AG08396 (cell line): ENCODE results near the gene PRKAG3.

Experiments used
- DNase-seq: peaks from one replicate; pipeline ENCODE4 v3.0.0; 2012; ENCODE audit warnings: low spot score, mixed read lengths

Gene PRKAG3

DNA sequence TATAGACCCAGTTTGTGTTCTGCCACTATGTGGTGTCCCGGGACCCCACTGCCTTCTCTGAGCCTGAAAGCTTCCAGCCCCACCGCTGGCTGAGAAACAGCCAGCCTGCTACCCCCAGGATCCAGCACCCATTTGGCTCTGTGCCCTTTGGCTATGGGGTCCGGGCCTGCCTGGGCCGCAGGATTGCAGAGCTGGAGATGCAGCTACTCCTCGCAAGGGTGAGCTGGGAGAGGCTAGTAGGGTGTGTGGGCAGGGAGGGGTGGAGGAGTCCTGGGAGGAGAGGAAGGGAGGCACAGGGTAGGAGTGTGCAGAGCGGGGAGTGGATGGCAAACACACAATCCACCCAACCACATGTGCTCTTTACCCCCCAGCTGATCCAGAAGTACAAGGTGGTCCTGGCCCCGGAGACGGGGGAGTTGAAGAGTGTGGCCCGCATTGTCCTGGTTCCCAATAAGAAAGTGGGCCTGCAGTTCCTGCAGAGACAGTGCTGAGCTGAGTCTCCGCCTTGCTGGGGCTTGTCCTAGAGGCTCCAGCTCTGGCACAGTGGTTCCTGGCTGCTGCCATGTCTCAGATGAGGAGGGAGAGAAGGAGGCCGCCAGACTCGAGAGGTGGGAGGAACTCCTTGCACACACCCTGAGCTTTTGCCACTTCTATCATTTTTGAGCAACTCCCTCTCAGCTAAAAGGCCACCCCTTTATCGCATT, 16.9 kb downstream of the PRKAG3 start:
- DNase-seq, result no peak

DNA sequence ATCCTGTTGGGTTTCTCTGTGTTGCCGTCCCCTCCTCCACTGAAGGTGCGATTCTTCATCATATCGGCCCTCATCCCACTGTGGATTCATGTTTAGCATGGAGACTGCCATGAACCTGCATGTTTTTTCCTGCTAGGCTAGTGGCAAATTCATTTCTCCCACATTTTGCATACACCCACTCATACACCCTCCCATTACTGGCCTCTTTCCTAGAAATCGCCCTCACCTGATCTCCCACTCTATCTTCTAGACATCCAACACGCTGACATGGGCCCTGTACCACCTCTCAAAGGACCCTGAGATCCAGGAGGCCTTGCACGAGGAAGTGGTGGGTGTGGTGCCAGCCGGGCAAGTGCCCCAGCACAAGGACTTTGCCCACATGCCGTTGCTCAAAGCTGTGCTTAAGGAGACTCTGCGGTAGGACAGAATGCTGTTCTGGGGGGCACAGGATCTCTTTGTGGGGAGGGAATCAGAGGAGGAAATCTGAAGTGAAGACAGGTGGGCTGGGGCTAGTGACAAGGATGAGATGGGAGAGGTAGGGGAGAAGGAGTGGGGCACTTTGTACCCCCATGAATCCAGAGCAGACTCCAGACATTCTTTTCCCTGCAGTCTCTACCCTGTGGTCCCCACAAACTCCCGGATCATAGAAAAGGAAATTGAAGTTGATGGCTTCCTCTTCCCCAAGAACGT, 17.7 kb downstream of the PRKAG3 start:
- DNase-seq, result no peak

DNA sequence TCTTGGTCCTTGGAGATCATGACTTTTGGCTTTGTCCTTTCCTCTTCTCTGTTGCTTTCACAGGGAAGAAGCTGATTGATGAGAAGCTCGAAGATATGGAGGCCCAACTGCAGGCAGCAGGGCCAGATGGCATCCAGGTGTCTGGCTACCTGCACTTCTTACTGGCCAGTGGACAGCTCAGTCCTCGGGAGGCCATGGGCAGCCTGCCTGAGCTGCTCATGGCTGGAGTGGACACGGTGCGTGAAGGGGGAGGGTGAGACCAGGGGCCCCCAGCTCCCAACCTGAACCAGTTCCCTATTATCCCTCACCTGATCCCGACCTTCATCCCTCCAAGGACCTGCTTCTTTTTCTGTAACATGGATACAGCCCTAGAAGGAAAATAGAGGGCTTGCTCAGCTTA, 18.7 kb downstream of the PRKAG3 start:
- no peak for DNase-seq

DNA sequence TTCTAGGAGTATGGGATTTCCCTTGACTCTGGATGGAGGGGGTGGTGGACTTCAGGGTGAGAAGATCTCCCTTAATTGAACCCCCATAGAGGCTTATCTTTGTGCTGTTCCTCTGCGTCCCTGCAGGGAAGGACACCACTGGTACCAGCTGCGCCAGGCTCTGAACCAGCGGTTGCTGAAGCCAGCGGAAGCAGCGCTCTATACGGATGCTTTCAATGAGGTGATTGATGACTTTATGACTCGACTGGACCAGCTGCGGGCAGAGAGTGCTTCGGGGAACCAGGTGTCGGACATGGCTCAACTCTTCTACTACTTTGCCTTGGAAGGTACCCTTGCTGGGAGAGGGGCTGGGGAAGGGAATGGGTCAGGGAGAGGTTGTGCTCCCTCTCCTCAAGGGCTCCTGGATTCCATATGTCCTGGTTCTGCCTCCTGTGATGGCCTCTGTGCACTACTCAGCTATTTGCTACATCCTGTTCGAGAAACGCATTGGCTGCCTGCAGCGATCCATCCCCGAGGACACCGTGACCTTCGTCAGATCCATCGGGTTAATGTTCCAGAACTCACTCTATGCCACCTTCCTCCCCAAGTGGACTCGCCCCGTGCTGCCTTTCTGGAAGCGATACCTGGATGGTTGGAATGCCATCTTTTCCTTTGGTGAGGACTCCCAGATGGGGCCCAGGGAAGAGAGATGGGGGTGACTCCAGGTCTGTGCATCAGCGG, 19.3 kb downstream of the PRKAG3 start:
- no peak for DNase-seq

DNA sequence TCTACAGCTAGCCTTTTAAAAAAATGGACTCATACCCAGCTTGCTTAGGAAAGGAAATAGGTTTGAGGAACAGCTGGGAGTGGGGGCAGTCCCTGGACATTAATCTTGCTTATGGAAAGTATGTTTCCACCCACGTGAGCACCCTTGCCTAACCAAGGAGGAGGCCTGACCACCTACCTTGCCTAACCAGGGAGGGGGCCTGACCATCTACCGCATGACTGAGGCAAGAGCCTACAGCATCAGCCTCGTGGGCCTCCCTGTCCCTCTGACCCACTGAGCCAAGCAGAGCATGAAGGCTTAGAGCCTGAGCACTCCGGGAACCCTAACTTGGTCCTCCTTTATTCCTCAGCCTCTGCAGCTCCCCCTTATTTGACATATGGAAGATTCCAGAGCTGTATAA, 20.2 kb downstream of the PRKAG3 start:
- DNase-seq, result no peak

DNA sequence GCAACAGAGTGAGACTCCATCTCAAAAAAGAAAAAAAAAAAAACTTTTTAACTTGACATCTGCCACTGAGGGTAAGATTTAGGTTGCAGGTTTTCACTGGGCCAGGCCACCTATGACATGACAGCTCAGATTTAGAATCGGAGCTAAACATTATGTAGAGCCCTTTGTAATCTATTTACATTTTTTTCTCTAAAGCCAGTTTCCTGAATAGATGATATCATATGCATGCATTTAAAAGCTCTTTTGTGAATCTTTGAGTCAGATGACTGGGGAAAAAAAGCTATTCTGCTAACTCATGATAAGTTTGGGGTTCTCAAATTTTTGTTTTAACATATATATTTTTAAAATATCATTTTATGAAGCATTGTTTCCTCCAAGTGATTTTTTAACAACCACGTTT, 21.3 kb downstream of the PRKAG3 start:
- no peak for DNase-seq

DNA sequence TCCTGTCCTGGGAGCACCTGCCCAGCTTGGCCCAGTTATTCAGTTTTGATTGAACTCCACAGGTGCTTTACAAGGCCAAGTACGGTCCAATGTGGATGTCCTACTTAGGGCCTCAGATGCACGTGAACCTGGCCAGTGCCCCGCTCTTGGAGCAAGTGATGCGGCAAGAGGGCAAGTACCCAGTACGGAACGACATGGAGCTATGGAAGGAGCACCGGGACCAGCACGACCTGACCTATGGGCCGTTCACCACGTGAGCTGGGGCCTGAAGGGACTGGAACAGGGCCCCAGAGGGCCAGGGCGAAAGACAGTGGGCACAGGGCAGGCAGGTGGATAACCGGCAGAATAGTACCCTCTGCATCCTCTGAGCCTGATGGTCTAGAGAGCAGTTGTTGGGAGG, 22.1 kb downstream of the PRKAG3 start:
- no peak for DNase-seq

DNA sequence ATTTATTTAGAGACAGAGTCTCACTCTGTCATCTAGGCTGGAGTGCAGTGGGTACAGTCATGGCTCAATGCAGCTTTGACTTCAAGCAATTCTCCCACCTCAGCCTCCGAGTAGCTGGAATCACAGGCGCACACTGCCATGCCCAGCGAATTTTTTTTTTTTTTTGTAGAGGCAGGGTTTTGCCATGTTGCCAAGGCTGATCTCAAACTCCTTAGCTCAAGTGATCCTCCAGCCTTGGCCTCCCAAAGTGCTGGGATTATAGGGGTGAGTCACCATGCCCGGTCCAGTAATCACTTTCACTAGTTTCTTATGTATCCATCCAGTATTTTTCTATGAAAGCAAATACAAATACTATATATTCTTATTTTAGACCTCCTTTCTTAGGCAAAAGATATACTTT, 24.0 kb downstream of the PRKAG3 start:
- DNase-seq, result no peak

DNA sequence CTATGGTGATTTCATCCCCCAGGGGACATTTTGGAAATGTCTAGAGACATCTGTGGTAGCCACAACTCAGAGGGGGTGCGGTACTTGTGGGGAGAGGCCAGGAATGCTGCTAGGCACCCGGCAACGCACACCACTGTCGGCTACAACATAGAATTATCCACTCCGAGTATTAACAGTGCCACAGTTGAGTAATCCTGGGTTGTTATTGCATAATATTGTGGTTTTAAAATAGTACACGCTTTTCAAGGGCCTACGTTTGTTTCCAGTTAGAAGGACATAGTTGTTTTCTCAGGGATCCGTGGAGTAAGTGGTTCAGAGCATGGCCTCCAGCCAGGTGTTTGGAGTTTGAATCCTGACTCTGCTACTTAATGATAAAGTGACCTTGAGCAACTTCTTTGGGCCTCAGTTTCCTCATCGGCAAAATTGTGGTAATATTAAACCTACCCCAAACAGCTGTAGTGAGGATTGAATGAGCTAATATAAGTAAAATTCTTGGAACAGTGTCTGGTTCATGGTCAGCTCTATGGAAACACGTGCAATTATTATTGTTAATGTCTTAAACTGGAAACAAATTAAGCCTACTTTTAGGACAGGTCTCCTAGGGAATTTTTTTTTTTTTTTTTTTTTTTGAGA, 25.1 kb downstream of the PRKAG3 start:
- peak; percentile 87 for DNase-seq

DNA sequence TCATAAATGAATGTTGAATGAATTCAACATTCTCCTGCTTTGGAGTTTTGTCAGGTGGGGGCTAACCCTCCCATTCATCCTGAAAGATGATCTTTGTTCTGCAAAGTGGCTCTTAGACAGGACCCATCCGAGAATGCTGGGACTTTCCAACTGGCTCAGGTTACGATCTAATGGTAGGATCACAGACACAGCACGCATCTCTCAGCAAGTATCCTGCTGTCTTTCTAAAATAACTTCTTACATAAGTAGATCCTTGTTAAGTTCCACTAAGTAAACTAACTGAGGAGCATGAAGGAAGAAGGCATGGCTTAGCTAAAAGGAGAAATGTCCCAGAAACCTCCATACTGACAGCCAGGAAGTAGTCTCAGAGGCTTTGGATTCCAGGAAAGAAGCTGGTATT, 26.0 kb downstream of the PRKAG3 start:
- peak; percentile 1 for DNase-seq

DNA sequence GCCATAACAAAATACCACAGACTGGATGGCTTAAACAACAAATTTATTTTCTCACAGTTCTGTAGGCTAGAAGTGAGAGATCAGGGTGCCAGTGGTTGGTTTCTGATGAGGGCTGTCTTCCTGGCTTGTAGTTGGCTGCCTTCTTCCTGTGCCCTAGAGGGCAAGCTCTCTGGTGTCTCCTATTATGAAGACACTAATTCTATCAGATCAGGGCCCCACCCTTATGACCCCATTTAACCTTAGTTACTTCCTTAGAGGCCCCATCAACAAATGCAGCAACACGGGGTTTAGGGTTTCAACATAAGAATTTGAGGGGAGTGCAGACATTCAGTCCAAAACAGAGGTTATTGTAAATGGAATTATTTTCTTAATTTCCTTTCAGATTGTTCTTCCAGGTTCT, 26.8 kb downstream of the PRKAG3 start:
- no peak for DNase-seq

DNA sequence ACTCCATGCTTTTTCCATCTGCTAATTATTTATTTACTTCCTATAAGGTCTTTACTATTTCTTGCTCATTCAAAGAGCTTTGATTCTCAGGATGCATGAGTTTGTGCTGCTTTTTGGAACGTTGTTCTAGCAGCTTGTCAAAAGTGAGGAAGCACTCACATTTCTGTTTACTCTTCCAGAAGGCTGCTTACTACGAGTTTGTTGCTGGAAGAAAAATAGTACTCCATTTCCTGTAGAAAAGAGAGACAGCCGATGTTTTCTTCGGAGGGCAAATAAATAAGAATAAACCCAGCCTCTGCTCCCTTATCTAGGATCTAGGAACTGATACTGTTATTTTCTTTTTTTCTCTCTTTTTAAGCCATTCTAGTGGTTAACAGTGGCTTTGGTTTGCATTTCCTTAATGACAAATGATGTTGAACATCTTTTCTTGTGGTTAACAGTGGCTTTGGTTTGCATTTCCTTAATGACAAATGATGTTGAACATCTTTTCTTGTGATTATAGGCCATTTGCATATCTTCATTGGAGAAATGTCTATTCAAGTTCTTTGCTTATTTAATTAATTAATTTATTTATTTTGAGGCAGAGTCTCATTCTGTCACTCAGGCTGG, 29.1 kb downstream of the PRKAG3 start:
- no peak for DNase-seq

DNA sequence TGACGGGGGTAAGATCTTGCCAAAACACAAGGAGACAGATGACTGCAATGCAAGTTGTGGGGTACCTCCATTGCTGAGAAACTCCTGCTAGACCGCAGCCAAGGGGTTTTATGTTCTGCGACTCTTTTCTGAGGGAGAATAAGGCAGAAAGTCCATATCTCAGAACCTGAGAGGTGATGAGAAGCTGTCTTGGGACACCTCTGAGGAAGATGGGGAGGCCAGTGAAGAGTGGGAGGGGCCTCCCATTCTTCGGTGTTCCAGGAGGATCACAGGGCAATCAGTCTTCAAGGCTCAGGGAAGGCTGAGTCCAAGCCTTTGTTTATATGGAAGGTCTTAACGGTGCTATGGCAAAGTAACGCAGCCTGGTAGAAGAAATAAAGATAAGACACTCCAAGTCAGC, 31.6 kb downstream of the PRKAG3 start:
- no peak for DNase-seq

DNA sequence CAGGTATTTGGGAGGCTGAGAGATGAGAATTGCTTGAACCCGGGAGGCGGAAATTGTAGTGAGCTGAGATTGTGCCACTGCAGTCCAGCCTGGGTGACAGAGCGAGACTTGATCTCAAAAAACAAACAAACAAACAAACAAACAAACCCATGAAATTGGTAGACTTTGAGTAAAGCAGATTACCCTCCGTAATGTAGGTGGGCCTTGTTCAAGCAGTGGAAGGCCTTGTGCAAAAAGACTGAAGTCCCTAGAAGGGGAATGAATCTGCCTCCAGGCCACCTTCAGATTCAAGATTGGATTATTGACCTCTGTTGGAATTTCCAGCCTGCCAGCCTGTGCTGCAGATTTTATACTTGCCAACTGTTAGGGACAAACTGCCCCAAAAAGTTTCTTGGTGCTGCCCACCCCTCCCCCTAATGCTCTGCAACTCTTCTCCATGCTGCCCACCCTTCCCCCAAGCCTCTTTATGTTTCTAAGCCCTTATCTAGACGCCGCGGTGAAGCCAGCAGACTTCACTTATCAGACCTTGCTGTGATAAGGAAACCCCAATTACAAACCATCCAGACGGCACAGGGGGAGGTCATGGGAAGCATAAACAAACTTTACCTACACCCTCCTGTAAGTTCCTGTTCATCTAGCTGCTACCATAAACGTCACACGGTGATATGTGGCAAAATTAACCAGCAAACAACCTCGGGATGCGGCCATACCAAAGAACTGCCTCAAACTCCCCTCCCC, 32.7 kb downstream of the PRKAG3 start:
- no peak for DNase-seq

DNA sequence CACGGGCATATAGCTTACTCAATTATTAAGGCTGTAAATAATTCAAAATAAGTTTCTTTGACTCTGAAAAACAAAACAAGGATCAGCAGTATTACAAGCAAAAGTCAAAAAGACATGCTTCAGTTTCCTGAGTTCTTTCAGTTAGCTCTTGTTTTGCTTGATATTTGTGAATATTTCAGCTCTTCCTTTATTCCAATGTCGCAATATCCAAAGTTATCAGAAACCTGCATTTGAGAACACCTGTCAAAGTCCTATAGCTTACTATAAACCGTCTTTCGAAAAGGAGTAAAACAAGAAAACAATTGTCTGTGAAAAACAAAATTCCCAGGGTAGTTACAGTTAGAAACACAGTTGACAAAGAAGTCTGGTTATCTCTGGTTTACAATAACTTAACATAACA, 34.9 kb downstream of the PRKAG3 start:
- no peak for DNase-seq

DNA sequence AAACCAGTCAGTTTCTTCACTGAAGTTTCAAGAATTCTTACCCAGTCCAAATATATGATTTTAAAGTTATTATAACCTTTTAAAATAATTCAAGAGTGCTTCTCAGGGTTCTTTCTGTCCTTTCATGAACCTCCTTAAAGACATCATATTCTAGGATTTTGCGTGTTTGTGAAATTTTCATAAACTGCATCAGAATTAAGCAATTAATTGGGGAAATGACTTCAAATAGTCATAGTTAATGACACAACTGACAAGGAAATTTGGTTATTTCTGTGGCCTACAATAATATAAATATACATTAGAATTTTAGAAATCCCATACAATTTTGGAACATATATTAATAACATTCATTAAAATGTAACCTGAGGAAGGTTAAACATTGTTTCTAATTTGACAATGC, 39.2 kb downstream of the PRKAG3 start:
- DNase-seq, result no peak

DNA sequence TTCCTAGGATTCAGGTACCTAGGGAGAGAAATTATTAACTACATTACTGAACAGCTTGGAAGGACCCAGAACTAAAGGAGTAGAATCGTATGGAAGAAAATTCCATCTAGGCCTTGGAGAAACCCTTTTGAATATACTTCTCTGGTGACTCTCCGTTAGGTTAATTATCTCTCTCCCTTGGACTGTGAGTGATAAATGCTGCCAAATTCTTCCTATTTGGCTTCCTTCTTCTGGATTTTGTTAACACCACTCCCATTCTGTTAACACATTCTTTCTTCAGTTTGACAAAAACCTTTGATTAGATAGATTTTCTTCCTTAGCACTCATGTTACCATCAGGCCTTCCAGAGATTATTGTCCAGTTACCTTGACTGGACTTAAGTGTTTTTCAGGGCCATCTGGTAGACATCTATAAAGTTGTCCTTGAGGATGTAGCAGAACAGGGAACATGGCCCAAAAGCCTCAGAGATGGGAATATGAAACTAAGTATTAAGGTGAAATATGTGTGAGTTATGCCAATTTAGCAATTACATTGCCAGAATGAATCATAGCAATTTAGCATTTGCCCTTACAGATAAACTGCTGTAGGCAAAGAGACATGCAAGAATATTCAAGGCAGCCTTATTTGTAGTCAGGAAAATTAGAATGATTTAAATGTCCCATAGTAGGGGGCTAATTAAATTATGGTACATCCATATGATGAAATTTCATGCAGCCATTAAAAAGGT, 42.9 kb downstream of the PRKAG3 start:
- no peak for DNase-seq

DNA sequence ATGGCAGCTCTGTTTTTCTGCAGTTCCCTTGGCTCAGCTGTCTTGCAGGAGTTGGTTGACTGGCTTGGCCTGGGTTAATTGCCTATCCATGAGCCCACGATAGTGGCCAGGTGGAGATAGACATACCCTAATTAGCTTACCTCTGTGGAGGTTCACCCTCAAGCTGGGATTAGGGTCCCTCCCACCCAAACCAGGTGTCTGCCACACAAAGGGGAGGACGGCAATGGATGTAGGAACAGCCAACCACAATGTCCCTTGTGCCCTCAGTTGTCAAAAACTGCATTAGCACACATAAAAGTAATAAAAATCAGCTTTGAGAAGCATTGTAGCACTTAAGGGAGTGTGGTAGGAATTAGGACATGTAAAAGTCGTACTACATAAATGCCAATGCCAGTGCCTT, 45.5 kb downstream of the PRKAG3 start:
- DNase-seq, result no peak

DNA sequence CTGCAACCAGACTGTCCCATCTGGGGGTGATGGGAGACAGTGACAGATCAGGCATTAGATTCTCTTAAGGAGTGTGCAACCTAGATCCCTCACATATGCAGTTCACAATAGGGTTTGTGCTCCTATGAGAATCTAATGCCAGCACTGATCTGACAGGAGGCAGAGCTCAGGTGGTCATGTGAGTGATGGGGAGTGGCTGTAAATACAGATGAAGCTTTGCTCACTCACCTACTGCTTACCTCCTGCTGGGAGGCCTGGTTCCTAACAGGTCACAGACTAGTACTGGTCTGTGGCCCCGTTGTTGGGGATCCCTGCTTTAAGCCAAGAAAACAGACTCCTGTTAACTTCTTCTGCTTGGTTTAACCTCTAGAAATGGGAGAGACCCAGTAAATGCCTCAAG, 46.5 kb downstream of the PRKAG3 start:
- DNase-seq, result no peak

DNA sequence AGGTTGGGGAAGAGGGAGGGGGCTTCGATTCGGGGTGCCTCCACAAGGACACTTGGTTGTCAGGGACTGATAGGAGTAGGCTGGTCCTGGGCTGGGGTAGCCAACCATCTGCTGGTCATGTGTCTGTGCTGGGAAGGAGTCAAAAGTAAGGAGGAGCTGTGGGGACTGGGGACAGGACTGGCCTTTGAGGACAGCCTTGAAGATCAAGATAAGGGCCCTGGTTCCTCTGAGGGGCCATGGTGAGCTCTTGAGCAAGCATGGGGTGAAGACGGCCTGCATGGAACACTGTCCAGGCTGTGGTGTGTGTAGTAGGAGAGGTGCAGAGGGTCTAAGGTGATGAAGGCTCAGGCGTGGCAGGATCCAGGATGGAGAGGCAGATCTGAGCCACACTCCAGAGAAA, 47.9 kb downstream of the PRKAG3 start:
- no peak for DNase-seq

DNA sequence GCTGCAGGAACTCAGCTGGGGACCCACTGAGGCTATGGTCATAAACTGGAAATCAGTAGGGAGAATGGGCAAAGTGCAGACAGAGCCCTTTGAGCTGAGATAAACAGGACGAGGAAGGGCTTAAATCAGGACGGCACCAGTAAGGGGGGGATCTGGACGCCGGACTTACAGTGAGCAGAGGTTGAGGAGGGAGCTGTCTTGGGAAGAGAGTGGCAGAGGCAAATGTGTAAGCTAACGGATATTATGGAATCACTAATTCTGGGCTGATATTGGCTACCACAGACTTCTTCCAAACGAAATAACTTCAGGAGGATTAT, 49.1 kb downstream of the PRKAG3 start:
- DNase-seq, result no peak
